ENCODE results near the gene RHOH.

Gene RHOH

GRCh38 chr4:40187386-40187906 lies 9.4 kb upstream of the RHOH start:
- DNase-seq (ENCODE audit: low spot score) = no peak

GRCh38 chr4:40190019-40190418 lies 6.8 kb upstream of the RHOH start:
- DNase-seq (ENCODE audit: low spot score) = no peak

- DNase-seq (ENCODE audit: low spot score) = no peak
Measured at GRCh38 chr4:40190465-40190864, 6.4 kb upstream of the RHOH start.

- no peak for DNase-seq (ENCODE audit: low spot score)
Measured at GRCh38 chr4:40190880-40191815, 5.7 kb upstream of the RHOH start.

GRCh38 chr4:40192114-40193015 lies 4.5 kb upstream of the RHOH start:
- DNase-seq (ENCODE audit: low spot score) = no peak

- DNase-seq (ENCODE audit: low spot score) = no peak
Measured at GRCh38 chr4:40193016-40193571, 3.7 kb upstream of the RHOH start.

GRCh38 chr4:40193578-40193977 lies 3.3 kb upstream of the RHOH start:
- DNase-seq (ENCODE audit: low spot score) = no peak

GRCh38 chr4:40194602-40195161 lies 2.1 kb upstream of the RHOH start:
- peak; percentile 13 for DNase-seq (ENCODE audit: low spot score)

- no peak for DNase-seq (ENCODE audit: low spot score)
Measured at GRCh38 chr4:40195182-40196177, 1.4 kb upstream of the RHOH start.

- DNase-seq (ENCODE audit: low spot score) = no peak
Measured at GRCh38 chr4:40196272-40196671, 559 bp upstream of the RHOH start.

- no peak for DNase-seq (ENCODE audit: low spot score)
Measured at GRCh38 chr4:40197879-40198689, 1.3 kb downstream of the RHOH start.

- DNase-seq (ENCODE audit: low spot score) = no peak
Measured at GRCh38 chr4:40199179-40199670, 2.4 kb downstream of the RHOH start.

GRCh38 chr4:40199999-40200874 lies 3.4 kb downstream of the RHOH start:
- DNase-seq (ENCODE audit: low spot score) = no peak

- no peak for DNase-seq (ENCODE audit: low spot score)
Measured at GRCh38 chr4:40200875-40201801, 4.3 kb downstream of the RHOH start.

GRCh38 chr4:40201898-40202297 lies 5.1 kb downstream of the RHOH start:
- DNase-seq (ENCODE audit: low spot score) = no peak

- no peak for DNase-seq (ENCODE audit: low spot score)
Measured at GRCh38 chr4:40202474-40202873, 5.6 kb downstream of the RHOH start.

- DNase-seq (ENCODE audit: low spot score) = no peak
Measured at GRCh38 chr4:40204507-40205258, 7.9 kb downstream of the RHOH start.

Data from AG08396 (cell line).